ENCODE measurements around the gene CD160.
"Not testable (repeated sequence)": the region's sequence is repeated elsewhere in the genome, so short reads cannot be mapped to it uniquely, and the experiment has no call there.

CD160 gene

GRCh38 chr1:145710291-145711027 is 8.8 kb upstream of the CD160 start:
- DNase-seq, result no peak

GRCh38 chr1:145711213-145711651 is 8.1 kb upstream of the CD160 start:
- DNase-seq, result no peak

- no peak for DNase-seq
These were observed 4.7 kb upstream of the CD160 start for GRCh38 chr1:145714524-145715111.

GRCh38 chr1:145716641-145717345 is 2.5 kb upstream of the CD160 start:
- DNase-seq, result no peak

GRCh38 chr1:145717833-145718232 is 1.5 kb upstream of the CD160 start:
- no peak for DNase-seq

- DNase-seq, result not testable (repeated sequence)
These were observed 834 bp upstream of the CD160 start for GRCh38 chr1:145718465-145718864.

- no peak for DNase-seq
These were observed 1.2 kb downstream of the CD160 start for GRCh38 chr1:145720556-145720877.

- DNase-seq, result no peak
These were observed 1.8 kb downstream of the CD160 start for GRCh38 chr1:145720878-145721671.

- not testable (repeated sequence) for DNase-seq
These were observed 6.9 kb downstream of the CD160 start for GRCh38 chr1:145726193-145726592.

- no peak for DNase-seq
These were observed 9.9 kb downstream of the CD160 start for GRCh38 chr1:145729196-145729595.

GRCh38 chr1:145729666-145730436 is 10.6 kb downstream of the CD160 start:
- DNase-seq, result no peak

GRCh38 chr1:145730467-145730866 is 11.2 kb downstream of the CD160 start:
- DNase-seq, result no peak

GRCh38 chr1:145730900-145731299 is 11.6 kb downstream of the CD160 start:
- DNase-seq, result no peak

- DNase-seq, result no peak
These were observed 16.9 kb downstream of the CD160 start for GRCh38 chr1:145736191-145736590.

GRCh38 chr1:145740269-145740668 is 21.0 kb downstream of the CD160 start:
- DNase-seq, result no peak

- DNase-seq, result no peak
These were observed 28.3 kb downstream of the CD160 start for GRCh38 chr1:145747398-145748247.

- no peak for DNase-seq
These were observed 31.1 kb downstream of the CD160 start for GRCh38 chr1:145750426-145750825.

GRCh38 chr1:145751491-145752037 is 32.3 kb downstream of the CD160 start:
- DNase-seq, result no peak

GRCh38 chr1:145757420-145757819 is 38.1 kb downstream of the CD160 start:
- no peak for DNase-seq

- no peak for DNase-seq
These were observed 38.8 kb downstream of the CD160 start for GRCh38 chr1:145758116-145758515.

- no peak for DNase-seq
These were observed 39.3 kb downstream of the CD160 start for GRCh38 chr1:145758575-145758974.
